Lower leg skin (tissue), 4 donors: Measurements from ENCODE around the gene BCL2L12. TPM values are rescaled to one million over a fixed set of nuclear protein-coding genes. Genes with fewer than 3 reads are reported as not detected.

Source experiments
- DNase-seq, 2 donors: peaks; one replicate each; pipeline ENCODE4 v3.0.0-alpha.2; 2019; ENCODE audit warnings: low spot score in 2 of 2
- H3K4me3 ChIP-seq: fragments of 200-600 bp; sonication (generic); 2 replicates; pipeline ENCODE4 v1.5.1; 2017; ENCODE audit warnings: mild to moderate bottlenecking, low read depth; ENCODE audit not compliant: poor library complexity, severe bottlenecking
- POLR2A ChIP-seq, 2 donors: fragments of 450-650 bp; IDR thresholded peaks; one replicate each; pipeline ENCODE4 v1.6.1; 2016 to 2017; ENCODE audit warnings: antibody characterized with exemption in 2 of 2, mild to moderate bottlenecking in 1 of 2, moderate library complexity in 1 of 2
- WGBS, 2 donors: methylation state at CpG; one replicate each; pipeline ENCODE4 v1.1.5; 2018; 5-methylcytosine and 5-hydroxymethylcytosine counted together
- intact Hi-C: fragments of 100-400 bp; cut with DNase I; formaldehyde crosslinking; loops from one replicate; pipeline ENCODE4 v1.15.0; 2023; ENCODE audit warnings: low total_unique reads
- total RNA-seq, 4 donors: library from RNA; depleted of rRNA; stranded (reverse); fragments of >200 nt; gene quantifications; one replicate each; pipeline ENCODE4 v1.1.0, GENCODE V29; 2016
- TF ChIP-seq, protein P1 (sequence below), 3 donors: fragments of 450-650 bp; IDR thresholded peaks; one replicate each; pipeline ENCODE4 v1.5.1; 2016; ENCODE audit warnings: antibody characterized with exemption in 3 of 3, mild to moderate bottlenecking in 3 of 3, moderate library complexity in 2 of 3

The BCL2L12 gene
- total RNA-seq, 4 donors from 2014 or later, result 6.1 to 9.2 (median 6.6) TPM

DNA sequence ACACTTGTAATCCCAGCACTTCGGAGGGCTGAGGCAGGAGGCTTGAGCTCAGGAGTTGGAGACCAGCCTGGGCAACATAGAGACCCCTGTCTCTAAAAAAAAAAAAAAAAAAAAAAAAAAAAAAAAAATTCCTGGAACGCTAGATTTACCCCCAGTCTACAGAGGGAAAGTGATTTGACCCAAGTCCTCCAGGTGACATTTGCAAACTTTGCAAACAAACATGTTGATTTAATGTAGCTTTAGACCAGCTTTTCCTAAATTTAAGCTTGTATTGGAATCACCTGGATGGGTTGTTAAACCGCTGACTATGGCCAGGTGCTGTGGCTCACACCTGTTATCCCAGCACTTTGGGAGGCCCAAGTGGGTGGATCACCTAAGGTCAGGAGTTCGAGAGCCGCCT is 33.6 kb downstream of the BCL2L12 start:
- DNase-seq, result no peak
- TF ChIP-seq POLR2A (IDR thresholded peaks at IDR 0.05), result no peak
- TF ChIP-seq, protein P1, sequence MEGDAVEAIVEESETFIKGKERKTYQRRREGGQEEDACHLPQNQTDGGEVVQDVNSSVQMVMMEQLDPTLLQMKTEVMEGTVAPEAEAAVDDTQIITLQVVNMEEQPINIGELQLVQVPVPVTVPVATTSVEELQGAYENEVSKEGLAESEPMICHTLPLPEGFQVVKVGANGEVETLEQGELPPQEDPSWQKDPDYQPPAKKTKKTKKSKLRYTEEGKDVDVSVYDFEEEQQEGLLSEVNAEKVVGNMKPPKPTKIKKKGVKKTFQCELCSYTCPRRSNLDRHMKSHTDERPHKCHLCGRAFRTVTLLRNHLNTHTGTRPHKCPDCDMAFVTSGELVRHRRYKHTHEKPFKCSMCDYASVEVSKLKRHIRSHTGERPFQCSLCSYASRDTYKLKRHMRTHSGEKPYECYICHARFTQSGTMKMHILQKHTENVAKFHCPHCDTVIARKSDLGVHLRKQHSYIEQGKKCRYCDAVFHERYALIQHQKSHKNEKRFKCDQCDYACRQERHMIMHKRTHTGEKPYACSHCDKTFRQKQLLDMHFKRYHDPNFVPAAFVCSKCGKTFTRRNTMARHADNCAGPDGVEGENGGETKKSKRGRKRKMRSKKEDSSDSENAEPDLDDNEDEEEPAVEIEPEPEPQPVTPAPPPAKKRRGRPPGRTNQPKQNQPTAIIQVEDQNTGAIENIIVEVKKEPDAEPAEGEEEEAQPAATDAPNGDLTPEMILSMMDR (IDR thresholded peaks at IDR 0.05), result no peak
- no peak overlapping the region for H3K4me3 ChIP-seq
- 84 to 90% methylated on average over 5 of the region's 5 CpGs for WGBS, 2 donors
- intact Hi-C loops, result no loop called here

DNA sequence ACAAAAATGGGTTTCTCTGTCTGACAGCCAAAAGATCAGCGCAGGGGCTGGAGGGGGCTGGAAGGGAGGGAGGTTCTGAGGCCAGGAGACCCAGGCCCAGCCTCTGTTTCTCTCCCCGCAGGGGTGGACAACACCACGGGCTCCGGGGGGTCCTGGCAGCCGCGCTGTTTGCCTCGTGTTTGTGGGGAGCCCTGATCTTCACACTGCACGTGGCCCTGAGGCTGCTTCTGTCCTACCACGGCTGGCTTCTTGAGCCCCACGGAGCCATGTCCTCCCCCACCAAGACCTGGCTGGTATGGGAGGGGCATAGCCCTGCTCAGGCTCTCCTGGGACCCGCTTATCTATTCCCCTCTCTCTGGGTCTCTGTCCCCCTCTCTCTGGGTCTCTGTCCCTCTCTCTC is 34.8 kb downstream of the BCL2L12 start:
- intact Hi-C loops, result no loop called here
- 64 to 66% methylated on average over 11 of the region's 11 CpGs for WGBS, 2 donors
- TF ChIP-seq, protein P1 (IDR thresholded peaks at IDR 0.05), result no peak
- TF ChIP-seq POLR2A (IDR thresholded peaks at IDR 0.05), result no peak

DNA sequence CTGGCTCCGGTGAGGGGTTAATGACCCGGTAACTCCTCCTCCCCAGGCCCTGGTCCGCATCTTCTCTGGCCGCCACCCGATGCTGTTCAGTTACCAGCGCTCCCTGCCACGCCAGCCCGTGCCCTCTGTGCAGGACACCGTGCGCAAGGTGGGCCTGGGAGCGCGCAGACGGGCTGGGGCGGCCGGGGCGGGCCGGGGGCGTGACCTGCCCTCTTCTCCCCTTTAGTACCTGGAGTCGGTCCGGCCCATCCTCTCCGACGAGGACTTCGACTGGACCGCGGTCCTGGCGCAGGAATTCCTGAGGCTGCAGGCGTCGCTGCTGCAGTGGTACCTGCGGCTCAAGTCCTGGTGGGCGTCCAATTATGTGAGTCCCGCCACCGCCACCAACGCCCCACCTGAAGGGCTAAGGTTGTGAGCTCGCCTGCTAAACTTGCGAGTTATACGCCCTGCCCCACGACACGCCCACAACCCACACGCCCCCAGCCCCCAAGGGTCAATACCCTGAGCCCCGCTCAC is 35.6 kb downstream of the BCL2L12 start:
- no peak for TF ChIP-seq POLR2A (IDR thresholded peaks at IDR 0.05)
- TF ChIP-seq, protein P1 (IDR thresholded peaks at IDR 0.05), result no peak
- DNase-seq, result no peak
- intact Hi-C loops, result no loop called here

More for the DNA sequence above, 34.8 kb downstream of the BCL2L12 start:
- no peak overlapping the region for H3K4me3 ChIP-seq
- DNase-seq, result no peak

DNA sequence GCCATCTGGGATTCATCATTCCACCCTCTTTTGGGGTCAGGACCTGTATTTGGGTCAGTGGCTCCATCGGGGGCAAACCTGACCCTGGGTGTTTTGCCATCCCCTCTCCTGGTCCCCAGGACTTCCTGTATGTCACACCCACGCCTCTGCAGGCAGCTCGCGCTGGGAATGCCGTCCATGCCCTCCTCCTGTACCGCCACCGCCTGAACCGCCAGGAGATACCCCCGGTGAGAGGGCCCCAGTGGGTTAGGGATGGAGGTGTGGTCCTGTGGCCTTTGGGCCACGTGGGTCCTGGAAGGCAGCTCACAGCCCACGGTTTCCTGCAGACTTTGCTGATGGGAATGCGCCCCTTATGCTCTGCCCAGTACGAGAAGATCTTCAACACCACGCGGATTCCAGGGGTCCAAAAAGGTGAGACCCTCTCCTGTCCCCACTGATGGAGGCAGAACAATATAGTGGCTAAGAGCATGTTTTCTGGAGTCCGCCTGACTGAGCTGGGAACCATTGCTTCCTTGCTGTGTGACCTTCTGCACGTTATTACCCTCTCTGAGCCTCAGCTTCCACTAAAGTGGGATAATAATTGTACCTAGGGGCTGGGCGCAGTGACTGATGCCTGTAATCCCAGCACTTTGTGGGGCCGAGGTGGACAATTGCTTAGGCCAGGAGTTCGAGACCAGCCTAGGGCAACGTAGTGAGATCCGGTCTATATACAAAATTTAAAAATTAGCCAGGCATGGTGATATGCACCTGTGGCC is 39.3 kb downstream of the BCL2L12 start:
- H3K4me3 ChIP-seq, result no peak overlapping the region
- intact Hi-C loops, result no loop called here
- TF ChIP-seq, protein P1 (IDR thresholded peaks at IDR 0.05), result no peak
- no peak for TF ChIP-seq POLR2A (IDR thresholded peaks at IDR 0.05)
- 85 to 92% methylated on average over 22 of the region's 22 CpGs for WGBS, 2 donors
- no peak for DNase-seq

More for the DNA sequence above, 35.6 kb downstream of the BCL2L12 start:
- 51 to 52% methylated on average over 31 to 40 of the region's 40 CpGs for WGBS, 2 donors
- H3K4me3 ChIP-seq, result no peak overlapping the region

DNA sequence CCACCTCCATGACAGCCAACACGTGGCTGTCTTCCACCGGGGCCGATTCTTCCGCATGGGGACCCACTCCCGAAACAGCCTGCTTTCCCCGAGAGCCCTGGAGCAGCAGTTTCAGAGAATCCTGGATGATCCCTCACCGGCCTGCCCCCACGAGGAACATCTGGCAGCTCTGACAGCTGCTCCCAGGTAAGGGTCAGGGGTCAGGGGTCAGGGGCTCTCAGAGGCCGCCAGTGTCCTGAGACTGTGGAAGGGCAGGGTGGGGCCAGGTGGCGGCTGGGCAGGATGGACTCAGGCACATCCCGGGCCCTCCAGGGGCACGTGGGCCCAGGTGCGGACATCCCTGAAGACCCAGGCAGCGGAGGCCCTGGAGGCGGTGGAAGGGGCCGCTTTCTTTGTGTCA is 40.2 kb downstream of the BCL2L12 start:
- no peak for TF ChIP-seq POLR2A (IDR thresholded peaks at IDR 0.05)
- TF ChIP-seq, protein P1 (IDR thresholded peaks at IDR 0.05), result no peak
- H3K4me3 ChIP-seq, result no peak overlapping the region
- intact Hi-C loops, result no loop called here
- WGBS, 2 donors, result 91 to 95% methylated on average over 6 to 15 of the region's 16 CpGs
- no peak for DNase-seq
